OCI-LY1 (cell line): ENCODE measurements around the gene ZNF558.

Source experiments
- H2AFZ ChIP-seq: fragments of 200-600 bp; sonication (generic), shearing (Covaris generic); 2 replicates; pipeline ENCODE4 v1.6.0; 2014; ENCODE audit warnings: antibody characterized with exemption, mild to moderate bottlenecking, low read length
- H3F3A ChIP-seq: fragments of 200-600 bp; sonication (generic), shearing (Covaris generic); 2 replicates; pipeline ENCODE4 v1.6.0; 2014; ENCODE audit warnings: mild to moderate bottlenecking, antibody characterized with exemption, low read length, moderate library complexity; ENCODE audit not compliant: insufficient read depth
- H3K27ac ChIP-seq: fragments of 200-600 bp; sonication (generic); 2 replicates; pipeline ENCODE4 v1.5.1; 2014; ENCODE audit warnings: low read length, mixed run types, mild to moderate bottlenecking, low read depth; ENCODE audit not compliant: poor library complexity, severe bottlenecking
- H3K27me3 ChIP-seq: fragments of 200-600 bp; sonication (generic); 2 replicates; pipeline ENCODE4 v1.6.0; 2014; ENCODE audit warnings: antibody characterized with exemption, mild to moderate bottlenecking, low read length, moderate library complexity; ENCODE audit not compliant: insufficient read depth
- H3K36me3 ChIP-seq: fragments of 200-600 bp; sonication (generic); 2 replicates; pipeline ENCODE4 v1.6.1; 2014; ENCODE audit warnings: mild to moderate bottlenecking, antibody characterized with exemption, low read length, moderate library complexity, mixed read lengths; ENCODE audit not compliant: insufficient read depth
- H3K4me1 ChIP-seq: fragments of 200-600 bp; sonication (generic); 2 replicates; pipeline ENCODE4 v1.5.1; 2014; ENCODE audit warnings: mild to moderate bottlenecking, low read length, moderate library complexity; ENCODE audit not compliant: insufficient read depth, severe bottlenecking
- H3K4me2 ChIP-seq: fragments of 200-600 bp; sonication (generic), shearing (Covaris generic); 2 replicates; pipeline ENCODE4 v1.6.1; 2014; ENCODE audit warnings: low read length
- H3K4me3 ChIP-seq: fragments of 200-600 bp; sonication (generic); 2 replicates; pipeline ENCODE4 v1.5.1; 2014; ENCODE audit warnings: low read length, low read depth, mild to moderate bottlenecking, mixed read lengths; ENCODE audit not compliant: poor library complexity, severe bottlenecking
- H3K79me2 ChIP-seq: fragments of 200-600 bp; shearing (Covaris generic); 2 replicates; pipeline ENCODE4 v1.6.1; 2016; ENCODE audit warnings: mixed run types, low read length, mixed read lengths; ENCODE audit not compliant: insufficient read depth
- H3K9ac ChIP-seq: fragments of 200-600 bp; sonication (generic), shearing (Covaris generic); 2 replicates; pipeline ENCODE4 v1.6.1; 2014; ENCODE audit warnings: mild to moderate bottlenecking, low read length, mixed read lengths
- H3K9me2 ChIP-seq: fragments of 200-600 bp; sonication (generic), shearing (Covaris generic); 2 replicates; pipeline ENCODE4 v1.6.1; 2014; ENCODE audit warnings: low read depth, mild to moderate bottlenecking, low read length, mixed read lengths
- H3K9me3 ChIP-seq: fragments of 200-600 bp; shearing (Covaris generic); 2 replicates; pipeline ENCODE4 v1.6.1; 2014; ENCODE audit warnings: low read length, mixed read lengths
- H4K20me1 ChIP-seq: fragments of 200-600 bp; sonication (generic), shearing (Covaris generic); 2 replicates; pipeline ENCODE4 v1.6.0; 2016; ENCODE audit warnings: mild to moderate bottlenecking, low read length; ENCODE audit not compliant: insufficient read depth
- EZH2 ChIP-seq: fragments of 200-600 bp; sonication (generic), shearing (Covaris generic); IDR thresholded peaks from 2 replicates; pipeline ENCODE4 v1.8.0; 2017; ENCODE audit warnings: borderline replicate concordance, mixed run types, mild to moderate bottlenecking, antibody characterized with exemption, low read length, moderate library complexity, mixed read lengths
- TF ChIP-seq, protein P1 (sequence below): fragments of 200-600 bp; sonication (generic), shearing (Covaris generic); IDR thresholded peaks from 2 replicates; pipeline ENCODE4 v1.5.1; 2017; ENCODE audit warnings: mild to moderate bottlenecking, antibody characterized with exemption, low read length, moderate library complexity, mixed read lengths

The ZNF558 gene

DNA sequence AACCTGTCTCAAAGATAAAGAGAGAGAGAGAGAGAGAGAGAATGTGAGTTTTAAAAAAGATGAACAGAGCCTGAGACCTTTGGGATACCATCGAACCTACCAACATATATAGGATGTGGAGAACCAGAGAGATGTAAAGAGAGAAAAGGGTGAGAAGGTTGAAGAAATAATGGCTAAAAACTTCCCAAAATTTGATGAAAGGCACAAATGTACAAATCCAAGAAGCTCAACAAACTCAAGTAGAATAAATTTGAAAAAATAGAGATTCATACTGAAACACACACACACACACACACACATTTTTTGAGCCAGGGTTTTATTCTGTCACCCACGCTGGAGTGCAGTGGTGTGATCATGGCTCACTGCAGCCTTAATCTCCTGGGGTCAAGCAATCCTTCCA, 16.3 kb downstream of the ZNF558 start:
- Histone ChIP-seq H3F3A (peaks cover 4% of the 10 kb centered on the region; the same call in 1 of the 2 replicates), H3K27me3 (no peaks in the 10 kb centered on the region), H3K9me2 (no peaks in the 10 kb centered on the region), H3K27ac (no peak overlapping the region), H3K9me3 (peaks cover 35% of the 10 kb centered on the region), H3K4me1 (no peaks in the 10 kb centered on the region), H3K4me3 (no peak overlapping the region), H2AFZ (no peak overlapping the region), H3K79me2 (no peaks in the 10 kb centered on the region), H3K36me3 (peaks cover 84% of the 10 kb centered on the region), H3K9ac (no peak overlapping the region), H3K4me2 (no peak overlapping the region), H4K20me1 (no peaks in the 10 kb centered on the region)
- TF ChIP-seq, protein P1, sequence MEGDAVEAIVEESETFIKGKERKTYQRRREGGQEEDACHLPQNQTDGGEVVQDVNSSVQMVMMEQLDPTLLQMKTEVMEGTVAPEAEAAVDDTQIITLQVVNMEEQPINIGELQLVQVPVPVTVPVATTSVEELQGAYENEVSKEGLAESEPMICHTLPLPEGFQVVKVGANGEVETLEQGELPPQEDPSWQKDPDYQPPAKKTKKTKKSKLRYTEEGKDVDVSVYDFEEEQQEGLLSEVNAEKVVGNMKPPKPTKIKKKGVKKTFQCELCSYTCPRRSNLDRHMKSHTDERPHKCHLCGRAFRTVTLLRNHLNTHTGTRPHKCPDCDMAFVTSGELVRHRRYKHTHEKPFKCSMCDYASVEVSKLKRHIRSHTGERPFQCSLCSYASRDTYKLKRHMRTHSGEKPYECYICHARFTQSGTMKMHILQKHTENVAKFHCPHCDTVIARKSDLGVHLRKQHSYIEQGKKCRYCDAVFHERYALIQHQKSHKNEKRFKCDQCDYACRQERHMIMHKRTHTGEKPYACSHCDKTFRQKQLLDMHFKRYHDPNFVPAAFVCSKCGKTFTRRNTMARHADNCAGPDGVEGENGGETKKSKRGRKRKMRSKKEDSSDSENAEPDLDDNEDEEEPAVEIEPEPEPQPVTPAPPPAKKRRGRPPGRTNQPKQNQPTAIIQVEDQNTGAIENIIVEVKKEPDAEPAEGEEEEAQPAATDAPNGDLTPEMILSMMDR, result no peak
- TF ChIP-seq EZH2, result no peak

DNA sequence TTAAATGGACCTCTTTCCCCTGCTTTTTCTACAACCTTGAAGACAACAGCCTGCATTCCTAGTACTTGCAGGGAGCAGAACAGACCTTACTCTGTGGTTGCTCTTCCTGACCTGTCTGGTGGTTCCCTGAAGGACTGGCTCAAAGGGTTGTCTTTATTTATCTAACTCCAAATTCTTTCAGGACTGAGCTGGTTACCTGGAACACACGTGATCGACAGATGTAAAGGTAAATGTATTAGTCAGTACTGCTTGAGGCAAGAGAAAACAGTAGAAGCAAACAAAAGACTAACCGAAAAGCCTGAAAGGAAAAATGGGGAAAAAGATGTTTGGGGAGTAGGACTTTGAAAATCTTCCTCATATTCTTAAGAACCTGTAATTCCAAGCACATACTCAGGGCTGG, 17.9 kb downstream of the ZNF558 start:
- H3K27ac ChIP-seq, result no peak overlapping the region
- no peaks in the 10 kb centered on the region for H3K79me2 ChIP-seq
- no peaks in the 10 kb centered on the region for H4K20me1 ChIP-seq
- H3K4me1 ChIP-seq, result no peaks in the 10 kb centered on the region
- no peaks in the 10 kb centered on the region for H3K27me3 ChIP-seq
- H3K4me3 ChIP-seq, result no peak overlapping the region
- H3K9ac ChIP-seq, result no peak overlapping the region
- H2AFZ ChIP-seq, result no peak overlapping the region
- H3K36me3 ChIP-seq, result peaks cover 77% of the 10 kb centered on the region
- no peak overlapping the region for H3K4me2 ChIP-seq
- peaks cover 48% of the 10 kb centered on the region for H3K9me3 ChIP-seq
- no peaks in the 10 kb centered on the region for H3K9me2 ChIP-seq
- peaks cover 4% of the 10 kb centered on the region; the same call in 1 of the 2 replicates for H3F3A ChIP-seq
- TF ChIP-seq, protein P1, result no peak
- no peak for TF ChIP-seq EZH2

DNA sequence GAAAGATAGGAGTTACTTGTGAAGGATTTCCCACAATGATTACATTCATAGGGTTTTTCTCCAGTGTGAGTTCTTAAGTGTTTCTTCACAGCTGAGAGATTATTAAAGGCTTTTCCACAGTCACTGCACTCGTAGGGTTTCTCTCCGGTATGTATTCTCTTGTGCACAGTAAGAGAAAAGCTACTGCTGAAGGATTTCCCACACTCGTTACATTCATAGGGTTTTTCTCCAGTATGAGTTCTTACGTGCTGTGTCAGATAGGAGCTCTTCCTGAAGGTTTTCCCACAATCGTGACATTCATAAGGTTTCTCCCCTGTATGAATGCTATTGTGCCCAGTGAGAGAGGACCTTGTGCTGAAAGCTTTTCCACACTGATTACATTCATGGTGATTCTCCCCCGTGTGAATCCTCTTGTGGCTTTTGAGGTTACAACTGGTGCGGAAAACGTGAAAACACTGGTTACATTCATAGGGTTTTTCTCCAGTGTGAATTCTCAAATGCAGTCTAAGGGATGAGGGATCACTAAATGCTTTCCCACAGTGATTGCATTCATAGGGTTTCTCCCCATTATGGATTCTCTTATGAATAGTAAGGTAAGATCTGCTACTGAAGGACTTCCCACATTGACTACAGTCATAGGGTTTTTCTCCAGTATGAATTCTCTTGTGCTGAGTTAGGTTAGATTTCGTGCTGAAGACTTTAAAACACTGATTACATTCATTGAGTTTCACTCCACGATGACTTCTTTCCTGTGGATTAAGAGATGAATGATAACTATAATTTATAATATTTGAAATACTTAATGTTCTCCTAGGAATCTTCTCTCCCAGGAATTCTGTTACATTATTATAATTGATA, 20.6 kb downstream of the ZNF558 start:
- Histone ChIP-seq H3K4me3 (no peak overlapping the region), H3K9me2 (no peaks in the 10 kb centered on the region), H3K27me3 (no peaks in the 10 kb centered on the region), H3K9me3 (peaks cover 56% of the 10 kb centered on the region), H3K36me3 (peaks cover 69% of the 10 kb centered on the region), H3K4me2 (no peak overlapping the region), H2AFZ (no peak overlapping the region), H3F3A (peaks cover 4% of the 10 kb centered on the region; the same call in 1 of the 2 replicates), H3K4me1 (no peaks in the 10 kb centered on the region), H4K20me1 (no peaks in the 10 kb centered on the region), H3K9ac (no peak overlapping the region), H3K27ac (no peak overlapping the region), H3K79me2 (no peaks in the 10 kb centered on the region)
- TF ChIP-seq, protein P1, result no peak
- TF ChIP-seq EZH2, result no peak
